Measurements from ENCODE around the gene FLRT2.

Gene FLRT2

GRCh38 chr14:85565862-85566296, 35.9 kb downstream of the FLRT2 start:
- TF ChIP-seq CTCF (IDR thresholded peaks at IDR 0.05; ENCODE audit: poor library complexity, severe bottlenecking), result no peak
- ATAC-seq (ENCODE audit: low read depth) (peak; percentile 72), DNase-seq (ENCODE audit: low spot score) (no peak)
- peak overlapping the region; percentile 86 for H3K27ac ChIP-seq (ENCODE audit: poor library complexity, severe bottlenecking)
- peaks cover 10% of the 10 kb centered on the region for H3K36me3 ChIP-seq (ENCODE audit: low read depth)
- H3K9me3 ChIP-seq (ENCODE audit: severe bottlenecking), result no peaks in the 10 kb centered on the region
- peaks cover 22% of the 10 kb centered on the region for H3K4me1 ChIP-seq (ENCODE audit: insufficient read depth, poor library complexity, severe bottlenecking)
- no peak overlapping the region for H3K4me3 ChIP-seq (ENCODE audit: severe bottlenecking)
- no peaks in the 10 kb centered on the region for H3K27me3 ChIP-seq (ENCODE audit: insufficient read depth, poor library complexity, severe bottlenecking)

GRCh38 chr14:85566603-85567002, 36.7 kb downstream of the FLRT2 start:
- Histone ChIP-seq H3K36me3 (ENCODE audit: low read depth) (peaks cover 4% of the 10 kb centered on the region), H3K27ac (ENCODE audit: poor library complexity, severe bottlenecking) (peak overlapping the region; percentile 86), H3K4me3 (ENCODE audit: severe bottlenecking) (no peak overlapping the region), H3K9me3 (ENCODE audit: severe bottlenecking) (no peaks in the 10 kb centered on the region), H3K27me3 (ENCODE audit: insufficient read depth, poor library complexity, severe bottlenecking) (no peaks in the 10 kb centered on the region), H3K4me1 (ENCODE audit: insufficient read depth, poor library complexity, severe bottlenecking) (peaks cover 22% of the 10 kb centered on the region)
- TF ChIP-seq CTCF (IDR thresholded peaks at IDR 0.05; ENCODE audit: poor library complexity, severe bottlenecking), result no peak
- peak; percentile 82 for ATAC-seq (ENCODE audit: low read depth)
- DNase-seq (ENCODE audit: low spot score), result no peak

- Histone ChIP-seq H3K4me1 (ENCODE audit: insufficient read depth, poor library complexity, severe bottlenecking) (peaks cover 22% of the 10 kb centered on the region), H3K4me3 (ENCODE audit: severe bottlenecking) (no peak overlapping the region), H3K27ac (ENCODE audit: poor library complexity, severe bottlenecking) (peak overlapping the region; percentile 28), H3K9me3 (ENCODE audit: severe bottlenecking) (no peaks in the 10 kb centered on the region), H3K27me3 (ENCODE audit: insufficient read depth, poor library complexity, severe bottlenecking) (no peaks in the 10 kb centered on the region), H3K36me3 (ENCODE audit: low read depth) (no peaks in the 10 kb centered on the region)
- TF ChIP-seq CTCF (IDR thresholded peaks at IDR 0.05; ENCODE audit: poor library complexity, severe bottlenecking), result no peak
- ATAC-seq (ENCODE audit: low read depth) (no peak), DNase-seq (ENCODE audit: low spot score) (no peak)
Measured at GRCh38 chr14:85572011-85572410, 42.1 kb downstream of the FLRT2 start.

GRCh38 chr14:85572845-85573244, 42.9 kb downstream of the FLRT2 start:
- Histone ChIP-seq H3K27ac (ENCODE audit: poor library complexity, severe bottlenecking) (peak overlapping the region; percentile 28), H3K27me3 (ENCODE audit: insufficient read depth, poor library complexity, severe bottlenecking) (no peaks in the 10 kb centered on the region), H3K4me3 (ENCODE audit: severe bottlenecking) (no peak overlapping the region), H3K4me1 (ENCODE audit: insufficient read depth, poor library complexity, severe bottlenecking) (peaks cover 21% of the 10 kb centered on the region), H3K9me3 (ENCODE audit: severe bottlenecking) (no peaks in the 10 kb centered on the region), H3K36me3 (ENCODE audit: low read depth) (no peaks in the 10 kb centered on the region)
- no peak for DNase-seq (ENCODE audit: low spot score)
- TF ChIP-seq CTCF (IDR thresholded peaks at IDR 0.05; ENCODE audit: poor library complexity, severe bottlenecking), result no peak
- peak; percentile 94 for ATAC-seq (ENCODE audit: low read depth)

- peak overlapping the region; percentile 28 for H3K27ac ChIP-seq (ENCODE audit: poor library complexity, severe bottlenecking)
- no peaks in the 10 kb centered on the region for H3K27me3 ChIP-seq (ENCODE audit: insufficient read depth, poor library complexity, severe bottlenecking)
- DNase-seq (ENCODE audit: low spot score), result no peak
- TF ChIP-seq CTCF (IDR thresholded peaks at IDR 0.05; ENCODE audit: poor library complexity, severe bottlenecking), result no peak
- H3K4me3 ChIP-seq (ENCODE audit: severe bottlenecking), result no peak overlapping the region
- no peak for ATAC-seq (ENCODE audit: low read depth)
- no peaks in the 10 kb centered on the region for H3K36me3 ChIP-seq (ENCODE audit: low read depth)
- peaks cover 21% of the 10 kb centered on the region for H3K4me1 ChIP-seq (ENCODE audit: insufficient read depth, poor library complexity, severe bottlenecking)
- H3K9me3 ChIP-seq (ENCODE audit: severe bottlenecking), result no peaks in the 10 kb centered on the region
Measured at GRCh38 chr14:85573406-85573805, 43.5 kb downstream of the FLRT2 start.
